Measurements from ENCODE around the gene TWIST2.

The TWIST2 gene

DNA sequence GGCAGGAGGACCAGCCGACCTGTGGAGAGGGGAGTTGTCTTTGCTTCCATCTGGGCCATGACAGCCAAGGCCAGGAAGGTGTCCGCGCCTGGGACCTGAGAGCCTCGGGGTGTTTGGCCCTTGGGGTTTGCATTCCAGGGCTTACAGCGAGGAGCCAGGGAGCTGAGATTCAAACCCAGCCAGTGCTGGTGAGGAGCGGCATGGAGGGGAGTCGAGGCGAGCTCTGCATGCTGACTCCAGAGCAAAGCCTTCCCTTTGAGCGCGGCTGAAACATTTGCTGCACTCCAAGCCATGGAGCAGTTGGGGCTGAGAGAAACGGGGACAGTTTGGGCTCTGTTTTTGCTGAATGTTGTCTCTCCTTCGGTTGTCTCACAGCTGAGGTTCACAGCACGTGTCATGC, 77.4 kb downstream of the TWIST2 start:
- no peak for DNase-seq

- no peak for DNase-seq
Observed at GRCh38 chr2:238925816-238926521, 78.1 kb downstream of the TWIST2 start.

DNA sequence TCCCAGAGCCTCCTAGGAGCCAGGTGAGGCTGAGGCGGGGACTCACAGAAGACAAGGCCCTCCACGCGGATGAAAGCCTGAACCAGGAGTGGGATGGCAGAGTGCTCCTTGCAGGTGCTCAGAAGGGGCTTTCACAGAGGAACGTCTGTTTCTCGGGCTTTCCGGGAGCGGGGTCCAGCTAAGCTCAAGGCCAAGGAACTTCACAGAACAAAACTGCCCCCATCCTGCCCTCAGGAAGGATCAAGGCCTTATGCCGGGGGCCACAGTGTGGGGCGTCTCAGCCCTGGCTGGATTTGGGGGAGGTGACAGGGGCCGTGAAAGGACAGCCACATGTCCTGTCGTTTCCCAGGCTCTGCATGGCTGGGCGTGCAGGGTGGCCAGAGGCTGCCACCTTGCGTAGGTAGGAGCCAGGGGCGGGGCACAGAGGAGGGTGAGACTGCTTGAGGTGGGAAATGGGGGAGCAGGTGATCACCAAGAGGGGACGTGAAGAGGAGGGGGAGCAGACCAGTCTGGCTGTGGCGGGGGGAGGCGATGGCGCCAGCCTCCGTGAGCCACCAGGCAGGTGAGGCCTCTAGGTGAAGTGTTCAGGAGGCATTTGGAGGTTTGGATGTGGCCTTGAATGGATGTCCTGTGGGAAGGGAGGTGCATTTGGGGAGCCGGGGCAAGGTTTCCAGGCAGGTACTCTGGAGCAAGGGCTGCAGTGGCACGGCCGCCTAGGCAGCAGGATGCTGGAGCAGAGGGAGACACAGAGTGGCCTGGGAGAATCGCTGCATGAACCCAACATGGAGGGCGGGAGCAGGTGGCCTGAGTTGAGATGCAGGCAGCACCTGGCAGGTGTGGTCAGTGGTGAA, 79.1 kb downstream of the TWIST2 start:
- no peak for DNase-seq

DNA sequence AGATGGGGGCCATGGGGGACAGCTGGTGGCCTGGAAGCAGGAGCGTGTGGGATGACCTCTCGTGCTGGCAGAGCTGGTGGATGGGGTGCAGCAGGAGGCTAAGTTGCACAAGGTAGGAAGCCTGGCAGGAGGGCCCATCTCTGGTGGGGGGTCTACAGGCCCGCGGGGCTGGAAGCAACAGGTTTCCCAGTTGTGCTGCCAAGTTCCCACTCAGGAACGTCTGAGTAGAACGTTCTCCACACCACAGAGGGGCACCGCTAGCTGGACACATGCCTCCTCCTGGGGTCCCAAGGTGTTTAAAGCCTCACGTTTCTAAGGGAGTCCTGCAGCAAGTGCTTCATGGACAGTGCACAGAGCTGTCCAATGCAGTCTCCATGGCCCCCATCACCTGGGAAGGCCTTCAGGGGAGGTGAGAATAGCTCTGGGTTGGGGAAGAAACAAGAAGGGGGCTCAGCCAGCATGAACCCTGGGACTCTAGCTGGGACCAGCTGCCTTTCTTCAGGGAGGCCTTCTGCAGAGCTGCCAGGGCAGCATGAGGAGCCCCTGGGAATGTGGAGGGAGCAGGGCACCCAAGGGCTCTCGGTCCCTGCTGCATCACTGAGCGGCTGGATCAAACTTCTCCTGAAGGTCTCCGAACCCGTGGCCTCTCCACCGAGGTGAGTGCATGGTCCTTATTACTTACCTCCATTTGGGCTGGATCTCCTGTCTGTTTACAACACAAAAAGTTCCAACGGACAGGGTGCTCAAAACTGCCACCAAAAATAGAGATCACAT, 80.0 kb downstream of the TWIST2 start:
- no peak for DNase-seq

GRCh38 chr2:238928520-238929241, 80.8 kb downstream of the TWIST2 start:
- no peak for DNase-seq

- peak; percentile 42 for DNase-seq
Observed at GRCh38 chr2:238929242-238930081, 81.6 kb downstream of the TWIST2 start.

DNA sequence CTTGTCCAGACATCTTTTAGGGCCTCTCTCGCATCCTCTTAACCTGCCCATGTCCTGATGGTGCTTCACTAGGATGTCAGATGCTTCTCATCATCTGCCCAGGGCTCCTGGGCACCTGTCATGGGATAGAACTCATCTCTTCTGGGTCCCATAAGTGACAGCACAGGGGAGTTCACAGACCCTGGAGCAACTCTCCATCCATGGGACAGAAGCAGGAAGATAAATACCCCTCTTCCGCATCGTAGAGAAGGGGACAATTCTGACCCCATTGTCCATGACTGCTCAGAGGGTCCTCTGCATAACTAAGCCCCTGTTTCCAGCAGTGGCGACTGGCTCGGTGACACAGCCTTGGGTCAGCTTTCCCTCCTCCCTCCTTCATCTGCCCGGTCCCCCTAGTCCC, 82.3 kb downstream of the TWIST2 start:
- DNase-seq, result peak; percentile 0

DNA sequence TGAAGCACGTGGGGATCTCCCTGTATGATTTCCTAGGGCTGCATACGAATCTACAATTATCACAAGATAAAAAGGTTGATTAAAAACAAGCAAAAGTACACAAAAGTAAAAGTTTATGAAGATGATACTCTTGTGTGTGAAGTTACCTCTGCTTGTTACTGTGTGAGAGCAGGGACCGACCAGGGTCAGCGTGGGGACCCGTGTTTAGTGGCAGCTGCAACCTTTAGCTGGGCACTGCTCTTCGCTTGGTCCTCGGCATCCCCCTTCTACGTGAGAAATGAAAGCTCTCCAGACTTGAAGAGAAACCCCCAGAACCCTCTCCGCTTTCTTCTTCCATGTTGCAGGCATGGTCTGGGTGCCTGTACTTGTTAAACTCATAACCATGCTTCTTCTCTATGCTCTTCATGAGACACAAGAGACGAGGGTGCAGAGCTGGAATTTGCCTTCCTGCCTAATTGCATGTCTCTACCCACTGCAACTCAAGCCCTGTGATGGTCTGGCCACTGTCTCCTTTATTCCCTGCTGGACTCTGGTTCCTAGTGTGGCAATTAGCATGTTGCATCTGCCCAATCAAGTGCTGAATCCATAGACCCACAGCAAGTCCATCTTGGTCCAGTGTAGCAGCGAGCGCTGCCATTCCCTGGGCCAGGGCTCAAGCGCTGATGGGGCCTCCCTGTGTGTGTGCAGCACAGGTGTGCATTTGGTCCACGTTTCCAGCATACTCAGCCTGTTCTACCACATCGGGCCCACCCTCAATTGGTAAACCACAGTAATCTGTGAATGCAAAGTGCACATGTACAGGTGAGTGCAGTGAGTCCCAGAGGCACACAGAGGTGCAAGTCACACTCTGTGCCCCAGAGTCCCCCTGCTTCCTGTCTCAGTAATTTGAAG, 88.5 kb downstream of the TWIST2 start:
- peak; percentile 23 for DNase-seq

GRCh38 chr2:238938003-238938400, 90.1 kb downstream of the TWIST2 start:
- no peak for DNase-seq

- DNase-seq, result no peak
Observed at GRCh38 chr2:238938401-238939055, 90.6 kb downstream of the TWIST2 start.

DNA sequence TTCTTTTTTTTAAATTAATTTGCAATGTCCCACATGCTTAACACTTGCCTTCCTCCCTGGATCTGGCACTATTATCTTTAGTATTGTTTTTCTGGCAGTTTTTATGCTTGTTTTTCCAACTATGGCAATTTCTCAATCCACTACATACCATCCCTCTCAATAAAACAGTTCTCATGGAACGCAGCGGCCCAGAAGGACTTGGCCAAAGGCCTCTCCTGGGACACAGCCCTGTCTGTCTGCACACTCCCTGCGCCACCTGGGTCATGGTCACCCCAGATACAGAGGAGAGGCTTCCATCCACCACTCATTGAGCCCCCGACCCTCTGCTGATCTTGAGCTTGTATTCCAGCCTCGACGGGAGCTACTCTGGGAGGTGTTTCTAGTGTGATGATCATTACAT, 91.2 kb downstream of the TWIST2 start:
- no peak for DNase-seq

DNA sequence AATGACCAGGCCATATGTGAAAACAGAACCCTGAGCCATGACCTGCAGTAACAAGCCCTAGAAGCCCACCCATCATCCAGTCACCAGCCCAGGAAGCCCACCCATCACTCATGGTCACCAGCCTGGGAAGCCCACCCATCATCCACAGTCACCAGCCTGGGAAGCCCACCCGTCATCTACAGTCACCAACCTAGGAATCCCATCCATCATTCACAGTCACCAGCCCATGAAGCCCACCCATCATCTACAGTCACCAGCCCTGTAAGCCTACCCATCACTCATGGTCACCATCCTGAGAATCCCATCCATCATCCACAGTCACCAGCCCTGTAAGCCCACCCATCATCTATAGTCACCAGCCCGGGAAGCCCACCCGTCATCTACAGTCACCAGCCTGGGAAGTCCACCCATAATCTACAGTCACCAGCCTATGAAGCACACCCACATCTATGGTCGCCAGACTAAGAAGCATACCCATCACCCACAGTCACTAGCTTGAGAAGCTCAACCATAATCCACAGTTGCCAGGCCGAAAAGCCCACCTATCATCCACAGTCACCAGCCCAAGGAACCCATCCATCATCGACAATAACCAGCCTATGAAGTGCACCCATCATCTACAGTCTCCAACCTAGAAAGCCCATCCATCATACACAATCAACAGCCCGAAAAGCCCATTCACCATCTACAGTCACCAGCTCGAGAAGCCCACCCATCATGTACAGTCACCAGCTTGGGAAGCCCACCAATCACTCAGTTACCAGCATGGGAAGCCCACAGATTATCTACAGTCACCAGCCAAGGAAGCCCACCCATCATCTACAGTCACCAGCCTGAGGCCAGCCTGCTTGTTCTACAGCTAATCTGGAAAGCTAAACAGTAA, 91.9 kb downstream of the TWIST2 start:
- peak; percentile 17 for DNase-seq

DNA sequence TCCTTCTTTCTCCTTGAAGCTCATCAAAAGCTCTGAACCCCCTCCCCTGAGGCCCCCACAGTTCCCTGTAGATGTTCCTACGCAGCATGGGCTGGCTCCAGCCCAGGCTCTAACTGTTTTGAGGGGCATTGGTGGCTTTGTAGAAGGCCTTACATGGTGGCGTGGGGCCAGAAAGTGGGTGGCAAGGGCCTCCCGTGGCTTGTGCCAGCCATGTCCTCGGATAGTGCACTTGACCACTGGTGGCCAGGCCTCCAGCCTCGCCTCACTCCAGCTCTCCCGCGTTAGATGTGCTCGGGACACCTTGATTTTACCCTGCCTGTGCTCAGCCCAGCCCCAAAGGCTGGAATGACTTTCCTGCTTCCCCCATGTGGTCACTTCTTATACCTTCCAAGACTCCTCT, 92.9 kb downstream of the TWIST2 start:
- DNase-seq, result peak; percentile 15

DNA sequence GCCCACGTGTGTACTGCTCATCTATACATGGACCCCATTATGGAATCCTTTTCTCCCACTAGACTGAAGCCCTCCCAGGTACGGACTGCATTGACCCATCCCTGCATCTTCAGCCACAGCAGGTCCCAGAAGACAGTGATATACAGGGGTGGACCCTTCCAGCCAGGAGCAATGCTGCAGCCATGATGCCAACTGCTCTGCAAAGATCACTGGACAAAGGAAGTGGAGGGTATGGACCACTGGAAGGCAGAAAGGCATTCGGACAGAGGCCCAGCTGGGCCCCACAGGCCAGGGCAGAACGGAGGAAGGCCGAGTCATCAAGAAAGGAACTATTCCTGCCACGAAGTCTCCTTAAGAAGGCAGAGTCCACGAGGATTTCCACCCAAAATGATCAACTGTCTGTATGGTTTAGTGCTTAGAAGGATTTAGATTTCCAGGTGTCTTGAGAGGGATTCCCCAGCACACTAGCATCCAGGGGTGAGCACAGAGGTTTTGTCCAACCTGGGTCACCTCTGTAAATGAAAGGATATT, 93.4 kb downstream of the TWIST2 start:
- DNase-seq, result peak; percentile 15

GRCh38 chr2:238942080-238942725, 94.3 kb downstream of the TWIST2 start:
- peak; percentile 25 for DNase-seq

DNA sequence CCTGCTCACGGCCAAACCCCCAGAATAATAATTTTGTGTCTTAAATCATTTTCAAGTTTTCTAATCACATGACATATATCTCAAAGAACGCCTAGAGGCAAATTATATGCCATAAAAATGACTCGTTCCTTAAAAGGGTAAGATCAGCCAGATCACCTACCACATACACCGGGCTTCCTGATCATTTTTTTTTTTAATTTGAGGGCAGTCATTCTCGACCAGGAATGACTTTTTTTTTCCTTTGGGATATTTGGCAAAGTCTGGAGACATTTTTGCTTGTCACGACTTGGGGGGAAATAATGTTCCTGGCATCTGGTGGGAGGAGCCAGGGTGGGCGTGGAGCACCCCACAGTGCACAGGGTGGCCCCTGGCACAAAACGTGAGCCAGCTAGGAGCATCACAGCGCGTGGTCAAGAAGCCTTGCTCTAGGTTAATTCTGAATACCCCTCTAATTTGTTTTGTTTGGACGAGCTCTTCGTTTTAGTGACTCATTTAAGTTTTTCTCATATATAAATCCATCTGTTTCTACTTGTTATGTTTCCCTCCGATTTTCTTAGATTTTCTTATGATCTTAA, 94.9 kb downstream of the TWIST2 start:
- peak; percentile 4 for DNase-seq

DNA sequence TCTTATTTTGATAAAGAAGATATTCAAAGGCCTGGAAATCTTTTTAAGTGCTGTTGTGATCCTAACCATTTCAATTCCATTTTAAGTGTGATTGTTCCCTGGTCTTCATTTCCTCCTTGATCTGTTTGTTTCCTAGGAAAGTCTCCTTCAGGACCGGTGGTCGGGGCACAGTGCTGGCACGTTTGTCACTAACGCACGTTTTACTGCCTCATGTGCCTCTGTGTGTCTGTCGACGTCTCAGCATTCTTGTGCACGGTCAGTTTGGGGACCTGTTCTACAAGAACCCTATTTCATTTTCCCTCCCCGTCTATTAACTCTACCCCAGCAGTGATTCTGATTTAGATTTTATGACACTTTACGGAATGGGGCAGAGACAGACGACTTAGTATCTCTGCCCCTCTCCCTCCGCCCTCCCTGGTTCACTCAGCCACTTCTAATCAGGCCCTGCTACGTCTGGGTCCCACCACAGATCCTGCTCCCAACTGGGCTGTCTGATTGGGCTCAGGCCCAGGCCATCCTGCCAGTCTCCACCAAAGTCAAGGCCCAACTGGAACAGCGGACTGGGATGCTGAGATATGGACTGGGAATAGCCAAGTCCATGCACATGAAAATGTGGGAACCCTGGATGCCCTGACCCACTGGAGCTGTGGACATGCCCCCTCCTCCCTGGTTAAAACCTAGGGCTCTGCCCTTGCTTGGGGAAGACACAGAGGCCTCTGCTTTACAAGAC, 95.6 kb downstream of the TWIST2 start:
- peak; percentile 26 for DNase-seq
